ENCODE data around the gene AGPS. TPM values are rescaled to one million over a fixed set of nuclear protein-coding genes. Genes with fewer than 3 reads are reported as not detected.

AGPS gene
- total RNA-seq, 2 experiments from 2014 or later = 2.1 to 9.6 TPM

DNA sequence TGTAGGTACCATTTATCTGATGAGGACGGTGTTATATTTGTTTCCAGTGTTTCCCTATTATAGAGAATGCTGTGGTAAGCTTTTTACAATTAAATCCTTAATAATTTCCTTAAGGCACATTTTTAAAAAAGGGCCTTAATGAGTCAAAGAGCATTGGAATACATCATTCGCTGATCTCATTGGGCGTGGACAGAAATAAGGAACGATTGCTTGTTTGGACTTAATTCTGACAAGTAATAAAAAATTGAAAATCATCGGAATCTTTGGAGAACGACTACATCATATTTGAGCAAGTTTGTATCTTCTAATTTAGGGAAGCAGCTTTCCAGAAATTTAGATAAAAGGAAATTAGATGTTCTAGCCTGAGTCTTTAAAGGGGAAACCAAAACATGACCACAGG is 11.3 kb downstream of the AGPS start:
- H3K79me2 ChIP-seq (ENCODE audit: insufficient read depth, low read depth, low read length) = no peaks in the 10 kb centered on the region
- H2AFZ ChIP-seq (ENCODE audit: low read length) = no peak overlapping the region
- H3K9me2 ChIP-seq (ENCODE audit: insufficient read depth, low read length) = no peaks in the 10 kb centered on the region
- TF ChIP-seq, protein P1, sequence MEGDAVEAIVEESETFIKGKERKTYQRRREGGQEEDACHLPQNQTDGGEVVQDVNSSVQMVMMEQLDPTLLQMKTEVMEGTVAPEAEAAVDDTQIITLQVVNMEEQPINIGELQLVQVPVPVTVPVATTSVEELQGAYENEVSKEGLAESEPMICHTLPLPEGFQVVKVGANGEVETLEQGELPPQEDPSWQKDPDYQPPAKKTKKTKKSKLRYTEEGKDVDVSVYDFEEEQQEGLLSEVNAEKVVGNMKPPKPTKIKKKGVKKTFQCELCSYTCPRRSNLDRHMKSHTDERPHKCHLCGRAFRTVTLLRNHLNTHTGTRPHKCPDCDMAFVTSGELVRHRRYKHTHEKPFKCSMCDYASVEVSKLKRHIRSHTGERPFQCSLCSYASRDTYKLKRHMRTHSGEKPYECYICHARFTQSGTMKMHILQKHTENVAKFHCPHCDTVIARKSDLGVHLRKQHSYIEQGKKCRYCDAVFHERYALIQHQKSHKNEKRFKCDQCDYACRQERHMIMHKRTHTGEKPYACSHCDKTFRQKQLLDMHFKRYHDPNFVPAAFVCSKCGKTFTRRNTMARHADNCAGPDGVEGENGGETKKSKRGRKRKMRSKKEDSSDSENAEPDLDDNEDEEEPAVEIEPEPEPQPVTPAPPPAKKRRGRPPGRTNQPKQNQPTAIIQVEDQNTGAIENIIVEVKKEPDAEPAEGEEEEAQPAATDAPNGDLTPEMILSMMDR (conservative IDR thresholded peaks at IDR 0.05; ENCODE audit: low read length) = no peak
- TF ChIP-seq EZH2phosphoT487 (IDR thresholded peaks at IDR 0.05; ENCODE audit: borderline replicate concordance, low read depth, low read length) = no peak
- CTCF ChIA-PET (ENCODE audit: unreplicated experiment) = no interaction called here
- no peak overlapping the region for H3K27ac ChIP-seq (ENCODE audit: low read depth, low read length, poor library complexity, severe bottlenecking)
- no peak overlapping the region for H3K4me2 ChIP-seq (ENCODE audit: low read length)
- intact Hi-C loops (cut with micrococcal nuclease; ENCODE audit: unreplicated experiment) = no loop called here
- H4K20me1 ChIP-seq (ENCODE audit: insufficient read depth, low read length) = no peaks in the 10 kb centered on the region
- POLR2A ChIA-PET = no interaction called here
- DNase-seq (ENCODE audit: low spot score) = no peak
- H3K4me3 ChIP-seq (ENCODE audit: low read depth, low read length, poor library complexity, severe bottlenecking) = no peak overlapping the region
- no peaks in the 10 kb centered on the region for H3K4me1 ChIP-seq (ENCODE audit: insufficient read depth, low read length, poor library complexity, severe bottlenecking)
- BruUV-seq (replicated peaks) = no TSS peak
- no peaks in the 10 kb centered on the region for H3K36me3 ChIP-seq (ENCODE audit: insufficient read depth, low read length)
- no peaks in the 10 kb centered on the region for H3K9me3 ChIP-seq (ENCODE audit: low read length)

DNA sequence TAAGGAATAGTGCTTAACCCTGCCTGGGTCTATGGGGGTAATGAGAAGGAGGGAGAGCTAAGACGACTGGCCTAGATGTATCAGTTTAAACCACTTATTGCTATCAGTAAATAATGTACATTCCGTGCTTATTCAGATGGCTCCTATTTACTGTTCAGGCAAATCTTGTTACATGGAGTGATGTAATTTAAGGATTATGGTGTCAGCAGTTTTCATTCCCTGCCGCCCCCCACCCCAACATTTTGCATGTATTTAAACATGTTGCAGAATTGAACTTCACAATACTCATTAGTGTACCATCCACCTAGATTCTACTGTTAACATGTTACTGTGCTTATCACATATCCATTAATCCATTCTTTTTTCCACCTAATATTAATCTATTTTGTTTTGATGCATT is 11.7 kb downstream of the AGPS start:
- Histone ChIP-seq H3K4me1 (ENCODE audit: insufficient read depth, low read length, poor library complexity, severe bottlenecking) (no peaks in the 10 kb centered on the region), H3K4me3 (ENCODE audit: low read depth, low read length, poor library complexity, severe bottlenecking) (no peak overlapping the region), H3K4me2 (ENCODE audit: low read length) (no peak overlapping the region), H2AFZ (ENCODE audit: low read length) (no peak overlapping the region), H3K79me2 (ENCODE audit: insufficient read depth, low read depth, low read length) (no peaks in the 10 kb centered on the region), H3K9me2 (ENCODE audit: insufficient read depth, low read length) (no peaks in the 10 kb centered on the region), H3K9me3 (ENCODE audit: low read length) (no peaks in the 10 kb centered on the region), H3K36me3 (ENCODE audit: insufficient read depth, low read length) (no peaks in the 10 kb centered on the region), H3K27ac (ENCODE audit: low read depth, low read length, poor library complexity, severe bottlenecking) (no peak overlapping the region), H4K20me1 (ENCODE audit: insufficient read depth, low read length) (no peaks in the 10 kb centered on the region)
- intact Hi-C loops (cut with micrococcal nuclease; ENCODE audit: unreplicated experiment) = no loop called here
- no peak for DNase-seq (ENCODE audit: low spot score)
- TF ChIP-seq, protein P1 (conservative IDR thresholded peaks at IDR 0.05; ENCODE audit: low read length) = no peak
- no peak for TF ChIP-seq EZH2phosphoT487 (IDR thresholded peaks at IDR 0.05; ENCODE audit: borderline replicate concordance, low read depth, low read length)
- POLR2A ChIA-PET = interaction anchor here (1.9 kb wide), 1 partner anchor 11 kb away, joined by 8 read pairs; no protein-coding TSS in a partner anchor
- CTCF ChIA-PET (ENCODE audit: unreplicated experiment) = no interaction called here
- no TSS peak for BruUV-seq (replicated peaks)

DNA sequence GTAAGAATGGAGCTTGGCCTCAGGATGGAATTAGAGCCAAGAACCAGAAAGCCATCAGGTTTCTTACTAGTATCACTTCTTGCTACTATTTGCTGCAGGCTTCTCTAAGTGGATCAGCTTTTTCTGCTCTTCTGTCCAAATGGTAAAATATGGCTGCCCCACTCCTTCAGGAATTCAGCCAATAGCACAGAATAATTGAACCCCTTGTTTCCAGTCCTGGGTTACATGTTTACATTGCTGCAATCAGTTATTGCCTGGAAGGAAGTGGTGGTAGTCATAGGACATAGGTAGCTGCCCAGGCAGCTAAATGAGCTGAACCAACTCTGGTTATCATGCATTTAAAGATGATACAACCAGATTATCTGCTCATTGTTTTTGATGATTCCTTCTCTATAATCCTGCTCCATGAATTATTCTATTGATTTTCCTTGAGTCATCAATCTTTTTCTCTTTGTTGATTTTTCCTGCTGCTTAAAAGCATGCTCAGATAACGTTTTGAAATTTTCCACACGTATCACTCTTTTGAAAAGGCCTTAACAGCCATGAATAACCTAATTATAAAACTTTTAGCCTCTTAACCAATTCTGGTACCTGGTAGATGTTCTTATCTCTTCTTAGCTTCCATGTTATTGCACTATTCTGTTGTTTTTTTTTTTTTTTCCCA is 12.6 kb downstream of the AGPS start:
- no peak overlapping the region for H3K4me3 ChIP-seq (ENCODE audit: low read depth, low read length, poor library complexity, severe bottlenecking)
- intact Hi-C loops (cut with micrococcal nuclease; ENCODE audit: unreplicated experiment) = no loop called here
- BruUV-seq (replicated peaks) = no TSS peak

More for the DNA sequence above, 12.6 kb downstream of the AGPS start:
- no peak for DNase-seq (ENCODE audit: low spot score)
- no peaks in the 10 kb centered on the region for H3K36me3 ChIP-seq (ENCODE audit: insufficient read depth, low read length)
- no peak overlapping the region for H2AFZ ChIP-seq (ENCODE audit: low read length)
- no peak overlapping the region for H3K27ac ChIP-seq (ENCODE audit: low read depth, low read length, poor library complexity, severe bottlenecking)
- H3K79me2 ChIP-seq (ENCODE audit: insufficient read depth, low read depth, low read length) = no peaks in the 10 kb centered on the region
- ChIA-PET POLR2A (interaction anchor here (0.6 to 1.9 kb wide), 3 partner anchors 12 to 311 kb away, joined by 3 to 8 read pairs (median 4); no protein-coding TSS in a partner anchor), CTCF (ENCODE audit: unreplicated experiment) (interaction anchor here (0.5 kb wide), 1 partner anchor 176 kb away, joined by 3 read pairs; no protein-coding TSS in a partner anchor)
- no peak overlapping the region for H3K4me2 ChIP-seq (ENCODE audit: low read length)
- TF ChIP-seq EZH2phosphoT487 (IDR thresholded peaks at IDR 0.05; ENCODE audit: borderline replicate concordance, low read depth, low read length) = no peak
- TF ChIP-seq, protein P1 (conservative IDR thresholded peaks at IDR 0.05; ENCODE audit: low read length) = no peak
- H3K9me2 ChIP-seq (ENCODE audit: insufficient read depth, low read length) = no peaks in the 10 kb centered on the region
- no peaks in the 10 kb centered on the region for H3K9me3 ChIP-seq (ENCODE audit: low read length)
- H3K4me1 ChIP-seq (ENCODE audit: insufficient read depth, low read length, poor library complexity, severe bottlenecking) = no peaks in the 10 kb centered on the region
- no peaks in the 10 kb centered on the region for H4K20me1 ChIP-seq (ENCODE audit: insufficient read depth, low read length)
